Sciatic nerve (tissue), 2 donors: ENCODE results near the gene DNAH10. TPM values are rescaled to one million over a fixed set of nuclear protein-coding genes. Genes with fewer than 3 reads are reported as not detected.
A peak's percentile ranks its signal among the peaks of the same experiment; 100 is the strongest.

Experiments
- ATAC-seq: fragments of 200-7000 bp; cut with Tn5 transposase; one replicate; pipeline ENCODE4 v1.9.1; 2020; ENCODE audit warnings: mild to moderate bottlenecking, moderate library complexity
- DNase-seq: peaks from one replicate; pipeline ENCODE4 v3.0.0-alpha.2; 2020; ENCODE audit warnings: low spot score
- intact Hi-C: fragments of 100-400 bp; cut with DNase I; formaldehyde crosslinking; loops from one replicate; pipeline ENCODE4 v1.14.2; 2022
- total RNA-seq: library from RNA; stranded (reverse); fragmentation: NEBNext Ultra II Directional; extraction: Animal tissue kit (Norgen Biotek cat#: 25700); gene quantifications from one replicate; pipeline ENCODE4 v1.2.1, GENCODE V29; 2021
- donor health status: DM: no; HTN: no; CAD: no.
- donor health status: DM: no; HTN: no; CAD: no.

Gene DNAH10
- total RNA-seq, 1 donor from 2014 or later, result 0.76 TPM

DNA sequence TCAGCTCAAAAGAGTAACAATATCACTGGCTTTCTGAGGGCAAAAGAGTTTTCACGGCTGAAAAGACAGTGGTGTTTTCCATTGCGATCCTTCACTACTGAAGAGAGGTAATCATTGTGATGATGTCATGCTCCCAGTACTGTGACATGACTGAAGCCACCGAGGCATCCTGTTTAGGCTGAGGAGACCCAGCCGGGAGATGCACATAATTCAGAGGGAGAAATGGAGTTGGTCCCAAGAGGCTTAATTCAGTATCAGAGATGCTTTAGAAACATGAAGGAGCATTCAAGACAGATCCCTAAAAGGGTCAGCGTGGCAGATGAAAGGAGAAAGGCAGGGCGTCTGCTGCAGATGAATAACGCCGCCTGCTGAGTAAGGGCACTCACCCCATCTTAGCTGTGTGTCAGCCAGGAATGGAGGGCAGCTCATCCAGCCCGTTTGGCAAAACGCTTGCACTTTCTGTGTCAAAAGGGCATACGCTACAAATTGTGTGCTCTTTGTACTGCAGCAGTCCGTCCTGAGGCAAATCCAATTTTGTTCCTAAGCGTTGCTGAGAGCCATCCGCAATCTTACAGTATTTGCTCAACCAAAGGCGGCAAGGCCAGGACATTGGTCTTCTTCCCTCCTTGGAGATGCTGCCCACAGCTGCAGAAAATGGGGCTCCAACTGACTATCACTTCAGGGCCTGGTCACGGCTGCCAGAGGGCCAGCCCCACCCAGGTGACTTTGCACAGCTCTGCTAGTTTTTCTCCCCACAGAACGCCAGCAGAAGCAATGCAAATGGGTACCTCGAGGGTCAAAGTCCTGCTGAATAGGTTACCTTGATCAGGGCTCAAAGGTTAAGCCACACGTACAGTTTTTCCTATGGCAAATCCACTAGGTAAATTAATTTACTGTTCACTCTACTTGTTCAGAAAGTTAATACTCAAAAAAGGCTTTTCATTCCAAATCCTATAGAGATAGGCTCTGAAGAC, 187.0 kb downstream of the DNAH10 start:
- no peak for DNase-seq
- ATAC-seq, result no peak
- intact Hi-C loops, result no loop called here

DNA sequence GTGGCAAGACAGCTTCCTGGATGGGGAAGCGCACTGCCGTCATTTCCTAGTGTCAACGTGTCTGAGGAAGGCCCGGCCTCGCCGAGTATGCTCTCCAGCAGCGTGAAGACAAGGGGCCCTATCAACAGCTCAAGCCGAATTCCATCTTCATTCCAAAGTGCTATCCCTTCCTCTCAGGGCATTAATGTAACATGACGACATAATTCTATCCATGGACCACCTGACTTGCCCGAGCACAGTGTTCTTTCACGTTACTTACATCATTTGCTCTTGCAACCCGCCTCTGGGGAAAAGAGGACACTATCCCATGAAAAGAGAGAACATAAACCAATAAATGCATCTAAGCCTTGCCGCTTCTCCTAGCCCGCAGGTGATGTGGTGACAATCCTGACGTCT, 187.7 kb downstream of the DNAH10 start:
- DNase-seq (no peak), ATAC-seq (no peak)
- intact Hi-C loops, result no loop called here

DNA sequence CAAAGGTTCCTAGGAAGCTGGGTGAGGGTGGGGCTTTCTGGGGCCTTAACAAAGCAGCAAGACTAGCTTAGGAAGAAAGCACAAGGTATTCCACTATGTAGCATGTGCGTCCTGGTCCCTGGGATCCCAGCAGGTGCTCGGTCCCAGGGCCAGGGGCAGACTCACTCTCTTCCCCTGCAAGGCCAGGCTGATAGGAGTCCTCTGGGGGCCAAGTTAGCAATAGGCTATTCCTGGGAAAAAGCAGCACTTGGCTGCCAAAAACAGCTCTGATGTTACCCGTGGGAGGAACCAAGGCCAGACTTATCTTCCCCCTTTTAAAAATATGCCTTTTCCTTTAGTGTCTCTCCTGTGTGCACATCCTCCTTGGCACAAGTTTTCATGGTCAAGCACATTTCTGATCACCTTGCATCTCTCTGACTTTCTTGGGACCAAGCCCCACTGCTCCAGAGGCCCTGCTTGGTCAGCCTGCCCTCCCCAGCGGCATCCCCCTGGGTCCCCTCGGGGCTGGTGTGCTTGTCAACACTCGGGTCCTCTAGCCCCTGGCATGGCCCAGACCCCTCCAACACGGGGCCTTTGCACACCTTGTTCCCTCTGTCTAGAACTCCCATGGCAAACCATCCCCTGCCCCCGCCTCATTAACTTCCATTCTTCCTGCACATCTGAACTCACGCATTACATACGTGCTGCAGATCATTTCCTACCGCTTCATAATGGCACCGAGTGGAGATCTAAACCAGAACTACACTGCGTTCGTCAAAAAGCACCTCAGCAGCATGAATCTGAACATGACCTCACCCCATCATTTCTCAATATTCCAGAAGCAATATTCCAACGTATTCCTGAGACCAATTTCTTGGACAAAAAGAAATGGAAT, 188.6 kb downstream of the DNAH10 start:
- no peak for DNase-seq
- intact Hi-C loops, result no loop called here
- peak; percentile 66 for ATAC-seq

DNA sequence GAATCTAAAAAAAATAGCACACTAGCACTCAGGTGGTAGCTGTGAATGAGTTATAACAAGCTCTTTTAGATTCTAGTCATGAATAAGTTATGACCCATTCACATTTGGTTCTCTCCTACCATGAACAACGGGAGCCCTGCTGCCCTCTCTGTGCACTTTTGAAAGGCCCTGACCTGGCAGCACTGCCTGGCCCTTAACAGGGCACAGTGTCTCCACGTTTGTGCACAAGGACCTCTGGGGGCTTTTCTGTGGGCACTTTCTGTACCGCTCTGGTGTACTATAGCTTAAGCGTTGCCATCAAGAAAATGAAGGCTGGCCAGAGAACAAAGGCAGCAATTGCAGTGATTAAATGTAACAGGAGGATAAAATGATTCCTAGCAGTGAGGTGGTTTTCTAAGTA, 189.4 kb downstream of the DNAH10 start:
- ATAC-seq (no peak), DNase-seq (no peak)
- intact Hi-C loops, result no loop called here

DNA sequence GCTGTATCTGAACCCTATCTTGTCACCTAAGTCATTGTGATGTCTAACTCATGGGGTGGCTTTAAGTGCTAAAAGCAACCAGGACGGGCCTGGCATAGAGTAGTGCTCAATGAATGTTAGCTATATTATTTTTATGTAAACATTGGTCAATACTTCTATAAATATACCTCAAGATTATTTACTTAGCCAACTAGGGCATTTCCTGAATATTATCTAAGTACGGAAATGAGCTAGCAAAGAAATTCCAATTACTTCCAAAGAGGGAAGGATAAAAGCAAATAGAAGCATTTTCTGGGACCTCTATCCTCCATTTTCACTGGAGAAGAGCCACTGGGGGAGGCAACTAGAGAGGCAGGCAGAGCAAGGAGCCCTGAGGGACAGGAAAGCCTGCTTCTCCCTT, 189.9 kb downstream of the DNAH10 start:
- ATAC-seq, result no peak
- intact Hi-C loops, result no loop called here
- DNase-seq, result no peak

DNA sequence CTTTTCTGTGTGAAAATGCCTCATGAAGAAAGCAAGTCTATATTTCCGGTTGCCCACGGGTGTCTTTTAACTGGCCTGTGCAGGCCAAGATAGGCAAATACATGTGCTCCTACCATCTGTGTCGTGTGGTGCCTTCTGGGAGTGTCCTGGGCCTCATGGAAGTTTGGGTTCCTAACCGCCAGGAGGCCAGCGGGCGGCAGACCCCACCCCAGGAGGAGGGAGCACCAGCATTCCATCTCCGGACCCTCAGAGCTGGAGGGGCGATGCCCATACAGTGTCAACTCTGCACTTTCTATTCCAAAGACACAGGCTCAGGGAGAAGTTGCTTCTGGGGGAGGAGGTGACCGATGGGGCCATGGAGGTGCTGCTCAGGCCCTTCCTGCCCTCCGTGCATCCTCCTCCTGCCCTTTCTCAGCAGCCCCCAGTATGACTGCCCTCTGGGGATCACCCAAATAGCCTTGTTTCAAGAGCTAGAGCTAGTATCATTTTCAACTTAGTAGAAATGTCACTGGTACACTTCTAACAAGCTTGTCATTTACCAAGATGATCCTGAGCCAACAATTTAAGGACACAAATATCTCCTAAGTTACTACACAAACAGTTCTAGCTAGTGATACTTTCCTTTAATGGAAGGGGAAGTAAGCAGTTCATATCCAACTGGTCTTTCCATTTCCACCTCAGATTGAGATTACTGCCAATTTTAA, 192.7 kb downstream of the DNAH10 start:
- ATAC-seq, result no peak
- intact Hi-C loops, result no loop called here

DNA sequence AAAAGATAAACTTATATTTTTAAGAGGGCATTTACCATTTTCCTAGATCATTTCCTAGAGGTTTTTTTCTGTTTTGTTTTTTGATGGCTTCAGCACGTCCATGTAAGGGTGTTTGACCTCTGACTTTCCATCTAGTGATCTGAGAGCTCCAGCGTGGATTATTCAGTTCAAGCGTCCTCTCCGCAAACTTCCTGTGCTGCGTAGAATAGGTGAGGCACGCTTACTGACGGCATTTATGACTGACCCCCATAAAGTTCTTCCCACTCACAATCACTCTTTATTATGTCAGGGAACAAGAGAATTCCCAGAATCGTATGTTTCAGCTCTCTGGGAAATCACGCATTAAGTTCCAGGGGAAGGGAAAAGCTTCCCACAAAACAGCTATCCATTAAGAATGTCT, 194.1 kb downstream of the DNAH10 start:
- ATAC-seq (no peak), DNase-seq (no peak)
- intact Hi-C loops, result no loop called here

More for the DNA sequence above, 192.7 kb downstream of the DNAH10 start:
- DNase-seq, result no peak

DNA sequence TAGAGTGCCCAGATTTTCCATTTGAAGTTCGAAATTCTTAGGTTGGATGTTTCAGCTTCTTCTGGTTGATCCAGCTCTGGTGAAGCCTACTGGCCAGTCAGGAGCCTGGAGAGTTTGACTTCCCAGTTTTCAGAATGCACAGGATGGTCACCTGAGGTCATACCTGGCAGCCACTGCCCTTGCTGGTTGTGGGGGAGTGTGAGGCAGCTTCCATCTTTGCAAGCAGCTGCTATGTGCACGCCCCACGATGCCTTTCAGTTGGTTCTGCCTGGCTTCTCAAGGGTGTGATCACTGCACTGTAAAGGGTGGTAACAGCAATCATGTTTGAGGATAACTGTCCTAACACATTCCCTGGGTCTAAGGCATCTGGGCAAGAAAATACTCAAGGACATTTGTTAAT, 195.1 kb downstream of the DNAH10 start:
- ATAC-seq (no peak), DNase-seq (no peak)
- intact Hi-C loops, result no loop called here

DNA sequence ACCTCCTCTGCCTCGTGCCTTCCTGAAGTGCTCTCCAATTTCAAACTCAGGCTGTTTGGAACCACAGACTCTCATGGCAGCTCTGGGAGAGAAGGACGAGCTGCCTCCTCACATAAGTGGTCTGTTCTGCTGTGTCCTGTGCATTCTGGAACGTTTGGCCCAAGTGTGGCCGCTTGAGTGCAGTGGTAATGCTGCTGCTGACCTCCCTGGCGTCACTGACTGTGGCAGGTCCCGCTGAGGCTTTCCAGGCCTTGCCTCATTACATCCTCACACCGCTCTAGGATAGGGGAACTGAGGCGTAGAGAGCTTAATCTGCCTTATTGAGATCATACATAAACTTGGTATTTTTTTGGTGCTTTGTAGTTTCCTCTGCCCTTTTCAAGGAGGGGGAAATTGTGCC, 196.4 kb downstream of the DNAH10 start:
- DNase-seq (no peak), ATAC-seq (no peak)
- intact Hi-C loops, result no loop called here

DNA sequence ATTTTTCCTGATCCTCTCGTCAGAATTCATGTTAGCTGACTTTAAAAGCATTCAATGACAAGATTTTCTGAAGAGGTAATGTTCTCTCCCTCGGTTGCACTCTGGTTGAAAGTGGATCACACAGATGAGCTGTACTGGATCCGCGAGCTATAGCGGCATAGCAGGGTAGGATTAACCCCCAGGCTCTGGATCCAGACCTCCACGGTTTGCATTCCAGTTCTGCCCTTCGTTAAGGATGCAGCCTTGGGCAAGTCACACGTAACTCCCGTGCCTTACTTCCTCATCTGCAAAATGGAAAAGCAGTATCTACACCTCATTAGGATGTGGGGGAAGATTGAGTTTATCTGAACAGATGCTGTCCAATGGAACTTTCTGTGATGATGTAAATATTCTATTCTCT, 196.8 kb downstream of the DNAH10 start:
- ATAC-seq (no peak), DNase-seq (no peak)
- intact Hi-C loops, result no loop called here

DNA sequence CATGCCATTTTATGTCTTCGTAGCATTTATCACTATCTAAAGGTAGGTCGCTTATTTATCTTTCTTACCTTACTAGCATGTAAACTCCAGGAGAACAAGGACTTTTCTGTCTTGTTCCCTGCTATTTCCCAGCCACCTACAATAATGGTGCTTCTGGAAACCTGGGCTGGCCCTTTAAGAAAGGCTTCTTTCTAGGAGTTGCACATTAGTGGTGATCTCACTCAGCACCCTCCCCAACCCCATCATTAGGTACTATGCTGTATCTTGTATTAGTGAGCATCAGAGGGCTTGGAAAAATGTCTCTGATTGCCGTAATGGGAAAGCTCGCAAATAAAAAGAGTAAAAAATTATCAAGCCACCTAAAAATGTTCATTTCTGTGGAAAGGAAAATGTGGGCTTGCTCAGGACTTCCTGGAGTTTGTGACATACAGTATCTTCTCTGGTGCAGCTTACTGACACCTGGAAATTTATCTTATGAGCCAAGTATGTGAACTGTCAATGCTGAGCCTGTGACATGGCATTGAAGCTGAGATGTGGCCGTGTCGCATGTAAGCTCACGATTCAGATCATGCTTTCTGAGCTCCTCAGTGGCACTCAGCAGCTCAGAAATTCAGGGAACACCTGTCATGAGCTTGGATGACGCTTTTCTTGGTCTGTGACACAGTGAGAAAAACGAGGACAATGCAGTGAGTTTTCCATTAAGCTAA, 198.1 kb downstream of the DNAH10 start:
- intact Hi-C loops, result no loop called here

DNA sequence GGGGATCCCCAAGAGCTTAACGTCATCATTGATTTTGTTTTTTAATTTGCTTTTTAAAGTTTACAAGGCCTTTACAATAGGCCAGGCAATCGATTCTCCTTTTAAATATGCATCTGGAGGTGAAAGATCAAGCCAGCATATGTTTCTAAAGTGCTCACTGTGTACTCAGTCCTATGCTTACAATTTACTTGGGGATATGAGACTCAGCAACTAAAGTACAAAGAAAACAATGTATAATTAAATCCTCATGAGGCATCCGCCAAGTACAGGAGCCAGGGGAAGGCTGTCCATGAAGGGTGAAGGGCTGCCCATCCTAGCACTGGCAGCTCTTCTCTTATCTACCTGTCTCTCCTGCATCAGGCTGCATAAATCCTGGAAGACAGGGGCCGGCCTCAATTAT, 198.8 kb downstream of the DNAH10 start:
- ATAC-seq (no peak), DNase-seq (no peak)
- intact Hi-C loops, result no loop called here

More for the DNA sequence above, 198.1 kb downstream of the DNAH10 start:
- ATAC-seq (no peak), DNase-seq (no peak)

DNA sequence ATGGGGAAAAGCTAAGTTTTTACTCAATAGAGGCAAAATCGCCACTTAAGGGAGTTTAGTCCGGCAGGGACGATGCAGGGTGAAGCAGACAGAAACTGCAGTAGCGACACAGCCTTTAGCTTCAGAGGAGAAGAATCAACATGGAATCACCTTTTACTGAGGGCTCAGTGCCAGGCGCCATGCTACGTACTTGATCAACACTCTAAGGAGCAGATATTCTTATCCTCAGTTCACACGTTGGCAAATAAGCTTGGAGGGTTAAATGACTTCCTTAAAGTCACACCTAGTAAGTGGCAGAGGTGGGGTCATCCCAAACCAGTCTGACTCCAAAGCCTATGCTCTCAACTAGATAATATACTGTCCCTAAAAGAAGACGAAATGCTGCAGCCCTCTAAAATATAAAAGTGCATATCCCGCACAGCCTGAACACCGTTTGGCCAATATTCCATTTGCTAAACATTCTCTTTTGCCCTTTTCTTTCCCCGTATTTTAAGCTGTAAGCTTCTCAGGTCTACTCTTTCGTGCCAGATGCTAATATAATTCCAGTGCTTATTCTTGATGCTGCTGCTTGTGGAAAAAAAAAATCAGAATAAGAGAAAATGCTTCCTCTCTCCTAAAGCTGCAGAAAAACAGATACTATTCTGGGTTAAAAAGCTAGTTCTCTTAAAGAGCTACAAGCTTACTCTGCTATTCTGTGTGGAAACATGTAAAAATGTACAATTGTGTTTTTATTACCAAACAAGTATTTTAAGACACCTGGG, 199.7 kb downstream of the DNAH10 start:
- intact Hi-C loops, result no loop called here
- DNase-seq (no peak), ATAC-seq (no peak)

DNA sequence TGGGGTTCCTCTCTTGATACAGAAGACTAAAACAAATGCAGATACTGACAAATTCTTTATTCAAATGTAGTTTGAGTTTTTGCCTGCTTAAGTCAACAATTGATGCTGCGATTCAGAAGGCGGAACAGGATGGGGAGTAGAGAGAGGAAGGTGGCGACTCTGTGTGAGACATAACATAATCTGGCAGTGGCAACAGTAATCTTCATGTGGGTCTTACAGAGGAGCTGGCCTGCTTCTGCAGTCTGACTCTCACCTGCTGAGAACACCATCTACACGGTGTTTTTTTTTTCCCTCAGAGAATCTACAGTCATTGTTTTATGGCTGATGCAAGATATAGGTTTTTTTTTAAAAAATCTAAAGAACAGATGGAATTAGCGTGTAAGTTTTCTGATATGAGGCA, 200.4 kb downstream of the DNAH10 start:
- intact Hi-C loops, result no loop called here
- ATAC-seq (no peak), DNase-seq (no peak)

DNA sequence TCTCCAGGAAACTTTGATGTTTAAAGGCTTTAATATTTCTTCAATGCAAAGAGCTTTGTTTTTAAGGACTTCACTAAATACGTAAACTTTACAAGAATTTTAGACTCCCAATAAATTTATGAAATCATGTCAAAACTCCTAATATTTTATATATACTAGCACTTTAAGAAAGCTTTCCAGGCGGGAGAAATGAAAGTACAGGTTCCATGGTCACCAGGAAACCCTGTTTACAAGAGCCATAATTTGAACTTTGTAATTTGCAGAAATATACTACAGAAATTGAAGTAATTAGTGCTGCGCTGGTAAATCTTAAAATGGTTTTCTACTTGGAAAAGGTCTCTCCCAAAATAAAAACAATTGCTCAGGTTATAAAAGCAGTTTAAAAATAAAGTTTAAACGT, 201.7 kb downstream of the DNAH10 start:
- ATAC-seq, result no peak
- intact Hi-C loops, result no loop called here
- no peak for DNase-seq

DNA sequence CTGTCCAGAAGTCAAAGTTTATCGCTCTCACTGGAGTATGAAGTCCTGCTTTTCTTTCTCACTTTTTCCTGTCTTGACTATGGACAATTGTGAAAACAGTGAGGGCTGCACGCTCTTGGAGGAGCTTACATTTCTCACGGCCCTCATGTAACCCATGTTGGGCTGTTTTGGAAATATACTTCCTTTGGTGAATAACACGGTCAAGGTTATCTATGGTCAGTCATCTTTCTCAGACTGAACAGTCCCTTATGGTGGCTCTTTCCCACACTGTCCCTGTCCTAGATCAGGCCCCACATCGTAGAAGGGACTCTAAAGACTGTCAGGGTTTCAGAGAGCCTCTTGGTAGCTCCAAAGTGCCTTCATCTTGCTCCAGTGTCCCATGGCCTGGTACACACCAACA, 203.3 kb downstream of the DNAH10 start:
- no peak for ATAC-seq

DNA sequence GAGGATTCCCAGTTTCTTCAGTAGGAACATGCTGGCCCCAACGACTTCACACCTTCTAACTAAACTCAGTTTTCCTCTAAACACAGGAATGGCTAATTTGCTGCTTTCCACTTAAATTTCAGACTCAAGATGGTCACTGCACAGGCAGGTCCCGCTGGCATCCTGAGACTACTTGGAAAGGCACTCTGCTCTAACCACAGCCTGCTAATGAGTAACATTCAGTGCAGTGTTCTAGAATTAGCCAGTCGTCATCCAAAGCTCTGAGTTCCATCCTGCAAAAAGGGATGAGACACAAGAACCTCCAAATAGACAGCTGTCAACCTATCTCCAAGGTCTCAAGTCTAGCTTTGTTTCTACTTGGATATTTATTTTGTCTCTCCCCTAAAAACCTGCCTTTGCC, 204.5 kb downstream of the DNAH10 start:
- DNase-seq (no peak), ATAC-seq (no peak)
- intact Hi-C loops, result no loop called here

More for the DNA sequence above, 203.3 kb downstream of the DNAH10 start:
- intact Hi-C loops, result no loop called here
- DNase-seq, result no peak

DNA sequence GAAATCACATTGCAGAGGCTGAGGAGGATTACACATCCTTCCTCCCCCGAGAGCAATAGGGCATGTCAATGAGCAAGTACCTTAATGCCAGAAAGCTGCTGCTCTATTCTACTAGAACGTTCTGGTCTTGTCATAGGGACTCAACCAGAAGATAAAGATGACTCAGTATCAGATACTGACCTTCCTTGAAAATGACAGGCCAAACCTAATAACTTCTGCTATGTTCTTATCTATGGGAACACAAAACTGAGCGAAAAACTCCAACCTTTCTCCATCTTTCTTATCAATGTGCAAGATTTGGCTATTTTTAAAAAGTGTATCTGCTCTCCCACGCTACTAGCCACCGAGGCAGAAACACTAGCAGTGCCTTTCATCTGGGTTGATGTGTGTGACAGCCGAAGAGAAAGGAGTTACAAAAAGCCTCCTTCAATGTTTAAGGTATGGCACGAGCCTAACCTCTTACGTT, 205.1 kb downstream of the DNAH10 start:
- DNase-seq, result no peak
- no peak for ATAC-seq
- intact Hi-C loops, result no loop called here
